Memory B cell (primary cell): ENCODE data around the gene MAP3K13.
"Not testable (repeated sequence)": the region's sequence is repeated elsewhere in the genome, so short reads cannot be mapped to it uniquely, and the experiment has no call there.

Source experiments
- ATAC-seq: fragments of 150-1000 bp; cut with Tn5 transposase; 2 replicates; pipeline ENCODE4 v1.10.0; 2021; ENCODE audit warnings: low read depth, mild to moderate bottlenecking, moderate library complexity
- DNase-seq, 2 donors: peaks; one replicate each; pipeline ENCODE4 v3.0.0; 2022; ENCODE audit warnings: low spot score in 2 of 2
- H3K27ac Mint-ChIP-seq: one replicate; pipeline ENCODE4 v1.8.0; 2022; ENCODE audit warnings: mild to moderate bottlenecking, moderate library complexity, mixed read lengths
- H3K27me3 Mint-ChIP-seq: one replicate; pipeline ENCODE4 v1.8.0; 2022; ENCODE audit warnings: mixed read lengths
- H3K36me3 Mint-ChIP-seq: one replicate; pipeline ENCODE4 v1.8.0; 2022; ENCODE audit warnings: mild to moderate bottlenecking, mixed read lengths
- H3K4me1 Mint-ChIP-seq: one replicate; pipeline ENCODE4 v1.8.0; 2022; ENCODE audit warnings: mixed read lengths
- H3K4me3 Mint-ChIP-seq: one replicate; pipeline ENCODE4 v1.8.0; 2022; ENCODE audit warnings: mild to moderate bottlenecking, moderate library complexity, mixed read lengths
- H3K9me3 Mint-ChIP-seq: one replicate; pipeline ENCODE4 v1.8.0; 2022; ENCODE audit warnings: mixed read lengths

MAP3K13 gene

DNA sequence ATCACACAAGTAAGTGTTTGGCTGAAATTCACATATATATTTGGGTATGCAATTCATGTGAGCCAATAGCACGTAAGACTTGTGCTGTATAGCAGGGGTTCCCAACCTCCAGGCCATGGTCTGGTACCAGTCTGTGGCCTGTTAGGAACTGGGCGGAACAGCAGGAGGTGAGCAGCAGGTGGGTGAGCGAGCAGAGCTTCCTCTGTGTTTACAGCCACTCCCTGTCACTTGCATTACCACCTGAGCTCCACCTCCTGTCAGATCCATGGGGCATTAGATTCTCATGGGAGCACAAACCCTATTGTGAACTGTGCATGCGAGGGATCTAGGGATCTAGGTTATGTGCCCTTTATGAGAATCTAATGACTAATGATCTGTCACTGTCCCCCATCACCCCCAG is 59.7 kb downstream of the MAP3K13 start:
- Mint-ChIP-seq H3K27me3 (peaks cover 12% of the 10 kb centered on the region), H3K4me1 (peaks cover 4% of the 10 kb centered on the region), H3K27ac (no peak overlapping the region), H3K9me3 (no peaks in the 10 kb centered on the region), H3K36me3 (no peaks in the 10 kb centered on the region), H3K4me3 (no peak overlapping the region)
- ATAC-seq (no peak), DNase-seq (no peak)

DNA sequence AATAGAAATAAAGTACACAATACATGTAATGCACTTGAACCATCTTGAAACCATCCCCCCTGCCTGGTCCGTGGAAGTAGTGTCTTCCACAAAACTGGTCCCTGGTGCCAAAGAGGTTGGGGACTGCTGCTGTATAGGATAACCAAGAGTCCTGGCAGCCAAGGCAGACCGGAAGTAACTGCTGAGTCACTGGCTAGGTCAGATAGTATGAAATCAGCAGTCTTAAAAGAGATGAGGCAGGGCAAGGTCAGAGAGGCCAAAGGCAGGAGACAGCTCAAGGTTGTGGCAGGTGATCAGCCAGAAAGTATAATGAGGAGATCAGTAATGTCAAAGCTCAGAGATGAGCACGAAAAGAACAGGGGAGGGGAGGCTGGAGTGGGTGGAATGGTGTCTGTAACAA is 60.2 kb downstream of the MAP3K13 start:
- H3K4me1 Mint-ChIP-seq: peaks cover 4% of the 10 kb centered on the region
- no peaks in the 10 kb centered on the region for H3K9me3 Mint-ChIP-seq
- no peak overlapping the region for H3K27ac Mint-ChIP-seq
- ATAC-seq (no peak), DNase-seq (no peak)
- H3K4me3 Mint-ChIP-seq: no peak overlapping the region
- no peaks in the 10 kb centered on the region for H3K36me3 Mint-ChIP-seq
- H3K27me3 Mint-ChIP-seq: peaks cover 12% of the 10 kb centered on the region

DNA sequence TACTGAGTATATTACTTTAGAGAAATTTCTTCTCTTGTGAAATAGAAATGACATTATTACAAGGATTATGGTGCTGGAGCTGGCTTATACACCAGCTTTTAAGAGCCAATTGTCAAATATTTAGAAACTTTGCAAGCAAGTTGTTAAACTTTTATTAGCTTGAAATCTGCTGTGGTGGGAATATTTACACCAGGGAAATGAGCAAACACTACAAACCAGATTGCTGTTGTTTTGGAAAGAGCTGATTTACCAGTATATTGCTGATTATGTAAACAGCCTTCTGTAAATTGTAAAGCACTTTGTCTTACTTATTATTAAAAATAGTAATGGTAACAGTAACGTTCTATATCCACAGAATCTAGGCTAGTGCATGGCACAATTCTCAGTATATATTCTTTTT is 61.5 kb downstream of the MAP3K13 start:
- H3K4me1 Mint-ChIP-seq: peaks cover 4% of the 10 kb centered on the region

DNA sequence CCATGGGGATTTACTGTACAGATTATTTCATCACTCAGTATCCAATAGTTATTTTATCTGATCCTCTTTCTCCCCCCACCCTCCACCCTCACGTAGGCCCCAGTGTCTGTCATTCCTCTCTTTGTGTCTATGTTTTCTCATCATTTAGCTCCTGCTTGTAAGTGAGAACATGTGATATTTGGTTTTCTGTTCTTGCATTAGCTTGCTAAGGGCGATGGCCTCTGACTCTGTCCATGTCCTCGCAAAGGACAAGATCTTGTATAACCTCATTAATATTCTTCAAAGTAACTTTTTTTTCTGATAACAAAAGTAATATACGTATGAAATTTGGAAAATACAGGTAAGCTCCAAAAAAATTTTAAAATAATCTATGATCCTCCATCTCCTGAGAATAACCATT is 67.4 kb downstream of the MAP3K13 start:
- Mint-ChIP-seq H3K9me3 (no peaks in the 10 kb centered on the region), H3K27ac (no peak overlapping the region), H3K36me3 (no peaks in the 10 kb centered on the region), H3K27me3 (peaks cover 4% of the 10 kb centered on the region), H3K4me3 (no peak overlapping the region), H3K4me1 (no peaks in the 10 kb centered on the region)
- DNase-seq (no peak), ATAC-seq (no peak)

More for the DNA sequence above, 61.5 kb downstream of the MAP3K13 start:
- Mint-ChIP-seq H3K9me3 (no peaks in the 10 kb centered on the region), H3K36me3 (no peaks in the 10 kb centered on the region), H3K4me3 (no peak overlapping the region), H3K27me3 (peaks cover 12% of the 10 kb centered on the region), H3K27ac (no peak overlapping the region)
- ATAC-seq (no peak), DNase-seq (no peak)

DNA sequence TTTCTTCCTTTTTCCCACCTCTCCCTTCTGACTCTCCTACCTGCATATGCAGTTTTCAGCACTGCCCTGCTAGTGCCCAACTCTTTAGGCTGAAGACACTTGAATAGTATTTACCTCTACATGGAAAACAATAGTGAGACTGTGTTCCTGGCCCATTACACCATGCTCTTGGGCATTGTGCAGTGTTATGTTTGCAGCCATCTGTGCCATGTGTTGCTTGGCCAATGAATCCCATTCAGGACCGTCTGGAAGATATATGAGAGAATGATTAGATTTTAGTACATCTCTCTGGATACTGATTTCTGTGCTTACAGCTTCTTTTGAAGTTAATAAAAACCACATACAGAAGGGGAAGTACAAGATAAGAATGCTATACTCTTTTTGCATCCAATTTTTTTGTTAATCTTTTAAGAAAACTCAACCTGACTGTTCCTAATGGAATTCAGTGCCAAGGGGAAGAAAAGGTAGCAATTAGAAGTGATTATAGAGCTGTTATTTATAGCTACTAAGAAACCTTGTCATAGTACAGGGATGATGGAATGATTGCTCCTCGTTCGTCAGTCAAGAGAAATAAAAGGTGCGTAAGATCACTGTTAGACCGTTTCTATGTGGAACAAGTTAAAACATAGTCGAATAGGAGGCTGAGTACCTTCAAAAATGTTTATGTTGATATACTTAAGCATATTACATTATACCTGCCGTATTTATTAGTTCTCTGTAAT is 77.0 kb downstream of the MAP3K13 start:
- Mint-ChIP-seq H3K9me3 (no peaks in the 10 kb centered on the region), H3K27ac (no peak overlapping the region), H3K4me1 (no peaks in the 10 kb centered on the region), H3K36me3 (no peaks in the 10 kb centered on the region), H3K27me3 (peaks cover 4% of the 10 kb centered on the region), H3K4me3 (no peak overlapping the region)
- DNase-seq (no peak), ATAC-seq (no peak)

DNA sequence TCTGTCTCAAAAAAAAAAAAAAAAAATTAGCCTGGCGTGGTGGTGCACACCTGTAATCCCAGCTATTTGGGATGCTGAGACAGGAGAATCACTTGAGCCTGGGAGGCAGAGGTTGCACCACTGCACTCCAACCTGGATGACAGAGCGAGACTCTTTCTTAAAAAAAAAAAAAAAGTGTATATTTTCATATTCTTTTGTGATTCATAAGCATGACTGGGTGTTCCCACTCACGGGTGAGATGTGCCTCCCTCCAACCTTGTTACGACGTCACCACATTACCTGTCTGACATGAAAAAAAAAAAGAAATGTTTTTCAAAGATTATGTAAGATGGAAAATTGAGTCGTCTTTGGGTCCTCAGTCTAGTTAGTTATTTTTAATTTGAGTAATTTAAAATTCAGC is 79.1 kb downstream of the MAP3K13 start:
- no peak overlapping the region for H3K27ac Mint-ChIP-seq
- no peaks in the 10 kb centered on the region for H3K9me3 Mint-ChIP-seq
- H3K4me3 Mint-ChIP-seq: no peak overlapping the region
- H3K27me3 Mint-ChIP-seq: peaks cover 4% of the 10 kb centered on the region
- no peaks in the 10 kb centered on the region for H3K4me1 Mint-ChIP-seq
- ATAC-seq (no peak), DNase-seq (no peak)
- no peaks in the 10 kb centered on the region for H3K36me3 Mint-ChIP-seq

DNA sequence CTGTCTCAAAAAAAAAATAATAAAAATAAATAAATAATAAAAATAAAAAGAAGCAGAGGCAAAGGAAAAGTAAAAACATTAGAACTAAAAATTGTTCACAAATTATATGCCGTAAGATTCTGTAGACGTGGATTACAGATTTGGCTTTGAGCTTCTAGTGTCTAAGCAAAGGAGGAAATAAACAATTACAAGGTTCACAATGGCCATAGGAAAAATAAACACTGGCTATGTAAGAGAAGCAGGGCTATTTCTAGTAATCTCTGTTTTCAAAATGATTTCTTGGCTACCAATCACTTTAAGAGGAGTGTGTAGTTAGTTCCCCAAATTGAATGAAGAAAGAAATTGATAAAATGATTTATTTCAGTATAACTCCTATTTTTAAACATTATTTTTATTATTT is 81.4 kb downstream of the MAP3K13 start:
- H3K27ac Mint-ChIP-seq: no peak overlapping the region
- peaks cover 2% of the 10 kb centered on the region for H3K27me3 Mint-ChIP-seq
- H3K36me3 Mint-ChIP-seq: no peaks in the 10 kb centered on the region
- H3K9me3 Mint-ChIP-seq: no peaks in the 10 kb centered on the region
- DNase-seq (no peak), ATAC-seq (no peak)
- no peaks in the 10 kb centered on the region for H3K4me1 Mint-ChIP-seq
- no peak overlapping the region for H3K4me3 Mint-ChIP-seq

DNA sequence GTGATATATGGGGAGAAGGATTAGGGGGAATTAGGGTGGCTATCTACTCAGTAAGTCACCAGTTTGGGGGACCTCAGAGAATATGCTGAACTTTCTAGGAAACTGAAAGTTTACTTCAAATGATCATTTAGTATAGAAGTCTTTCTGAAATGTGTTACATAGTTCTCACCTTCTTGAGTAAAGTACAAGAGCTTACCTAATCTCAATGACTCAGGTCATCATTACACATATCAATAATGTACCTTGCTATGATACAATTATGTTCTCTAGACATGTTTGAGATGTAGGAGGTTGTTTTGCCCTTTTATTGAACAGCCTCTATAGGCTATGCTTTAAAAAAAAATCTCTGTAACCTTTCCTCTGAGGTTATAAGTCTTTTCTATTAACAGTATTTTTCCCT is 85.2 kb downstream of the MAP3K13 start:
- no peaks in the 10 kb centered on the region for H3K9me3 Mint-ChIP-seq
- H3K4me3 Mint-ChIP-seq: no peak overlapping the region
- ATAC-seq (no peak), DNase-seq (no peak)
- no peaks in the 10 kb centered on the region for H3K27me3 Mint-ChIP-seq
- no peaks in the 10 kb centered on the region for H3K4me1 Mint-ChIP-seq
- H3K36me3 Mint-ChIP-seq: no peaks in the 10 kb centered on the region
- H3K27ac Mint-ChIP-seq: no peak overlapping the region

DNA sequence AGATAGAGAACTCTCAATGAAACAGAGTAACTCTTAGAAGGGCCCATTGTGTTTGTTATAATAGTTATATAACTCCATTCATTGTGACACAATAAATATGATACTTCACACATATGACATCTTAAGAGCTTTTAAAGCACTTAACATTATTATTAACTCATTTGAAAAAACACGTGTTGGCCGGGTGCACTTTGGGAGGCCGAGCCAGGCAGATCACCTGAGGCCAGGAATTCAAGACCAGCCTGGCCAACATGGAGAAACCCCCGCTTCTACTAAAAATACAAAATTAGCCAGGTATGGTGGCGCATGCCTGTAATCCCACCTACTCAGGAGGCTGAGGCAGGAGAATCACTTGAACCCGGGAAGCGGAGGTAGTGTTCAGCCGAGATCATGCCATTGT is 88.5 kb downstream of the MAP3K13 start:
- not testable (repeated sequence) for ATAC-seq, H3K4me3 Mint-ChIP-seq, H3K27me3 Mint-ChIP-seq, H3K36me3 Mint-ChIP-seq, DNase-seq, H3K4me1 Mint-ChIP-seq, H3K9me3 Mint-ChIP-seq, H3K27ac Mint-ChIP-seq

DNA sequence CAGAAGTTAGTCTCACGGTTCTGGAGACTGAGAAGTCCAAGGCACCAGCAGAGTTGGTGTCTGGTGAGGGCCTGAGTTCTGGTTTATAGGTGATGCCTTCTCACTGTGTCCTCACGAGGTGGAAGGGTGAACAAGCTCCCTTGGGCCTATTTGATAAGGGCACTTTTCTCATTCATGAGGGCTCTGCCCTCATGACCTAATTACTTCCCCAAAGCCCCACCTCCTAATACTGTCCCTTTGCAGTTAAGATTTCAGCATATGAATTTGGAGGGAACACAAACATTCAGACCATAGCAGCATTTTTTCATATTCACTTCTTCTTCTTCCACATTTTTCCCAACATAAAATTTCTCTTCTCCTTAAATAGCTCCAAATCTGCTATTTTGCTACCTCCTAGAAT is 94.4 kb downstream of the MAP3K13 start:
- Mint-ChIP-seq H3K27me3 (no peaks in the 10 kb centered on the region), H3K4me3 (no peak overlapping the region), H3K9me3 (peaks cover 1% of the 10 kb centered on the region), H3K4me1 (no peaks in the 10 kb centered on the region), H3K36me3 (peaks cover 4% of the 10 kb centered on the region), H3K27ac (no peak overlapping the region)
- DNase-seq (no peak), ATAC-seq (no peak)

DNA sequence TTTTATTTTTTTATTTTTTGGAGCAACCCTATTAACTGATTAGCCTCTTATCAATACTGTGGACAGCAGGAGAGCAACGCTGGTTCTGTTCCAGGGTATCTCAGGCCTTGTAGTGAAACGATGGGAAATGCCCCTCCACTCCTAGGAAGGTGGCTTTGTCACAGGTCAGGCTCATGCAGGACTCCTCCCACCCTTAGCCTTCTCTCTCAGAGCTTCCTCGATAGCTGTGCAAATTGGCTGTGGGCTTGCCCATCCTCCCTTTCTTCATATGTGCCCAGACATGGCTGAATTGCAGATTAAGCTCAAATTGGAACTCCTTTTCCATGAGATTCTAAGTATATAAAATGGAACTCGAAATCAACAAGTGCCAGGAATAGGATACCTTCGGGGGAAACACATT is 97.4 kb downstream of the MAP3K13 start:
- no peaks in the 10 kb centered on the region for H3K27me3 Mint-ChIP-seq
- H3K9me3 Mint-ChIP-seq: peaks cover 1% of the 10 kb centered on the region
- DNase-seq (no peak), ATAC-seq (no peak)
- H3K4me3 Mint-ChIP-seq: no peak overlapping the region
- H3K36me3 Mint-ChIP-seq: peaks cover 9% of the 10 kb centered on the region
- H3K4me1 Mint-ChIP-seq: no peaks in the 10 kb centered on the region
- H3K27ac Mint-ChIP-seq: no peak overlapping the region

DNA sequence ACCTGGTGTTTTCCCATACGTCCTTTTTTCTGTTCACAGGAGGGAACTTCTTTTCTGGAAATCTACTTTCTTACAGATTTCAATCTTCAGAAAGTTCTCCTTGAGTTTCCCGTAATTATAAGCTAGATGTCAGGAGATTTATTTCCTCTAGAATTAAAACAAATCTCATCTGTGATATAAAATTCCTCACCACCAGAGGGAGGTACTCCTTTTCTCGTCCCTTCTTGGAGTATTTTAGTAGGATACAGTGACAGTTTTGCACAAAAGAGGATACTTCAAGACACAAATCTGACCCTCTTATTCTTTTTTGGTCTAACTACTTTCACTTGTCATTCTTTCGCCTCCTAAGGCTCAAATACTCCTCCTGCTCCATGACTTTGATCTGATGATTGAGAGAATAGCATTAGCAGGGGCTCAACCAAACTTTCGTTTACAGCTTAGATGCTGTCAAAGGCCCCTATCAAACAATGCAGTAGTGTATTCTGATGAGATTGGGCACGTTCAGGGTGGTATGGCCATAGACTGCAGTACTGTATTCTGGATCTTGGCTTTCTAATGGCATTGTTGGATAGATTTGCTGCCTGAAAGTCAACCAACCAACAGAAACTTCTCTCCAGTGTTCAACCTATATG is 97.9 kb downstream of the MAP3K13 start:
- Mint-ChIP-seq H3K36me3 (peaks cover 9% of the 10 kb centered on the region), H3K4me3 (no peak overlapping the region), H3K9me3 (peaks cover 1% of the 10 kb centered on the region), H3K27ac (no peak overlapping the region), H3K4me1 (peaks cover 1% of the 10 kb centered on the region), H3K27me3 (no peaks in the 10 kb centered on the region)
- no peak for DNase-seq
- ATAC-seq: no peak

DNA sequence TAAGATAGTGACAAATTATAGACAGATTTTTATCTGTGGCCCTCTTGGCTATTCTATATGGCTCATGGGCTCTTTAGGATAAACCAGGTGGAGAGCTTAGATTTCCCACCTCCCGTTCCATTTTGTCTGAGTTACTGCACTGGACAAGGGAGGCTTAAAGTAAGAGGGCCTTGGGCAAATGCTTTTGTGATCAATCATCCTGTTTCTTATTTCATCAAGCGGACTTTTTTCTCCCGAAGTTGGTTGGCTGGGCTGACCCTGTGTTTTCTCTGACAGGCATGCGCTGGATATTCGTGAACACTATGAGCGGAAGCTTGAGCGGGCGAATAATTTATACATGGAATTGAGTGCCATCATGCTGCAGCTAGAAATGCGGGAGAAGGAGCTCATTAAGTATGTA is 102.5 kb downstream of the MAP3K13 start:
- ATAC-seq (no peak), DNase-seq (no peak)
- Mint-ChIP-seq H3K27me3 (no peaks in the 10 kb centered on the region), H3K9me3 (no peaks in the 10 kb centered on the region), H3K4me1 (peaks cover 4% of the 10 kb centered on the region), H3K27ac (no peak overlapping the region), H3K36me3 (peaks cover 11% of the 10 kb centered on the region), H3K4me3 (no peak overlapping the region)

DNA sequence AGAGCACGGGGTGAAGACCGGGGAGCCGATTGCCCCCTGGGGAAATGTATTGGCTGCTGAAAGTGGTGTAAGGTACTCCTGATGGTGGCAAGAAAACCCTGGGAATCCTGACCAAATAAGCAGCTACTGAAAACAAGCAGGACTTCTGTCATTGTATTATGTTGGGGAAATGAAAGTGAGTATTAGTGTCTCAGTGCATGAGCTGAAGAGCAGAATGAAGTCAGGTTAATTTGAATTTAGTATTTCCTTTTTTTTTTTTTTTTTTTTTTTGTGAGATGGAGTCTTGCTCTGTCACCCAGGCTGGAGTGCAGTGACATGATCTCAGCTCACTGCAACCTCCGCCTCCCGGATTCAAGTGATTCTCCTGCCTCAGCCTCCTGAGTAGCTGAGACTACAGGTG is 103.2 kb downstream of the MAP3K13 start:
- H3K27me3 Mint-ChIP-seq, H3K4me3 Mint-ChIP-seq, H3K9me3 Mint-ChIP-seq, H3K27ac Mint-ChIP-seq, H3K36me3 Mint-ChIP-seq, H3K4me1 Mint-ChIP-seq, DNase-seq: not testable (repeated sequence)
- peak; percentile 51 for ATAC-seq

DNA sequence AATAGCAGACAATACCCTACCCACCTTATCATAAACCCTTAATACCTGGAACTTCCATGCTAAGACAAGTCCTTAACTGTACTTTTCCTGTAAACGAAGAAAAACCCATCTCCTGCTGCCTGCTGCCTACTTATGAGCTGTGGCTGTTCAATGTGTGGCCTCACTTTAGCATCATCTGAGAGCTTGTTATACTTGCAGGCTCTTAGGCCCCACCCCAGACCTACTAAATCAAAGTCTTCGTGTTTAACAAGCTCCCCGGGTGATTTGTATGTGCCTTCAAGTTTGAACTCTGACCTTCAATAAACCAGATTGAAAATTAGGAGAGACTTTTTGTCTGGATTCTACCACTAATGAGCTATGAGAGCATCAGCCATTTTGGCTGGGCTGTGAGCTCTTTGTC is 106.6 kb downstream of the MAP3K13 start:
- H3K27ac Mint-ChIP-seq: no peak overlapping the region
- H3K9me3 Mint-ChIP-seq: no peaks in the 10 kb centered on the region
- H3K4me1 Mint-ChIP-seq: peaks cover 4% of the 10 kb centered on the region
- peaks cover 12% of the 10 kb centered on the region for H3K36me3 Mint-ChIP-seq
- DNase-seq (no peak), ATAC-seq (no peak)
- H3K4me3 Mint-ChIP-seq: no peak overlapping the region
- H3K27me3 Mint-ChIP-seq: no peaks in the 10 kb centered on the region
